Gastroesophageal sphincter (tissue), 3 donors: Measurements from ENCODE around the gene GOLGA6L10.

ENCODE experiments used
- POLR2AphosphoS5 ChIP-seq: sonication (generic); formaldehyde crosslinking; IDR thresholded peaks from one replicate; pipeline ENCODE4 v1.6.1; 2017; ENCODE audit warnings: antibody characterized with exemption
- TF ChIP-seq, protein P1 (sequence below), 4 experiments: fragments of 200-600 bp in 2 of 4; fragments of 450-650 bp in 2 of 4; sonication (generic) in 1 of 4; IDR thresholded peaks; one replicate each; pipeline ENCODE4 v1.5.1; 2017 to 2019; ENCODE audit warnings: antibody characterized with exemption in 4 of 4, mild to moderate bottlenecking in 2 of 4, moderate library complexity in 2 of 4

DNA sequence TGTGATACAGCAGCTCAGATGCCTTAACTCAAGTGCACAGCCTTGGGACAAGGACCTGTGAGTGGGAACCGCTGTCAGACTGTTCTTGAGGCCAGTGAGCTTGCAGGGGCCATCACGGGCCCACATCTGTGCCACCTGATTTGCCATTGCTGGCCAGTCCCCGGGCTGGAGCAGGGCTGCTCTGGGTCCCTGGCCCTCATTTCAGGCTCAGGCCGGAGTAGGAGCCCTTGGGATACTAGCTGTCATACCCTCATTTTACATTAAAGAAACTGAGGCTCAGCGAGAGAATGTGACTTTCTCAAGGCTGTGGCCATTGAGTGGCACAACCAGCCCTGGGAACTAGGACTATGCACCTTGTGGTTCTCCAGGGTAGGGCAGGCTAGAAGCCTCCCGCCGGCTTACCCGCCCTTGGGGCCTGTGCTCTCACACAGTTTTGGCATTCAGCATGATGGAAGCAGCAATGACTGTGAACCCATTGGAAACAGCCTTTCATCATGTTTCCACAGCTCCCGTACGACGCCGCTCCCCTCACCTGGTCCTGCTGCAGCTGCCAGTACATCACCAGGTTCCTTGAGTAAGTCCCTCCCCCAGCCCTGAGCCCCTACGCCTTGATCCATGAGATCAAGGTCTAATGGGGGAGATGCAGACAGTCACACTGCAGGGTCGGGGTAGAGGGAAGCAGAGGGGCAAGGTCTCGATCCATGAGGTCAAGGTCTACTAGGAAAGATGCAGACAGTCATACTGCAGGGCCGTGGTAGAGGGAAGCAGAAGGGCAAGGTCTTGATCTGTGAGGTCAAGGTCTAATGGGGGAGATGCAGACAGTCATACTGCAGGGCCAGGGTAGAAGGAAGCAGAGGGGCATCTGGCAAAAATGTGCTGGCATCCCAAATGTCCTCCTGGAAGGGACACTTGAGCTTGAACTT, 42.2 kb downstream of the GOLGA6L10 start:
- TF ChIP-seq, protein P1, sequence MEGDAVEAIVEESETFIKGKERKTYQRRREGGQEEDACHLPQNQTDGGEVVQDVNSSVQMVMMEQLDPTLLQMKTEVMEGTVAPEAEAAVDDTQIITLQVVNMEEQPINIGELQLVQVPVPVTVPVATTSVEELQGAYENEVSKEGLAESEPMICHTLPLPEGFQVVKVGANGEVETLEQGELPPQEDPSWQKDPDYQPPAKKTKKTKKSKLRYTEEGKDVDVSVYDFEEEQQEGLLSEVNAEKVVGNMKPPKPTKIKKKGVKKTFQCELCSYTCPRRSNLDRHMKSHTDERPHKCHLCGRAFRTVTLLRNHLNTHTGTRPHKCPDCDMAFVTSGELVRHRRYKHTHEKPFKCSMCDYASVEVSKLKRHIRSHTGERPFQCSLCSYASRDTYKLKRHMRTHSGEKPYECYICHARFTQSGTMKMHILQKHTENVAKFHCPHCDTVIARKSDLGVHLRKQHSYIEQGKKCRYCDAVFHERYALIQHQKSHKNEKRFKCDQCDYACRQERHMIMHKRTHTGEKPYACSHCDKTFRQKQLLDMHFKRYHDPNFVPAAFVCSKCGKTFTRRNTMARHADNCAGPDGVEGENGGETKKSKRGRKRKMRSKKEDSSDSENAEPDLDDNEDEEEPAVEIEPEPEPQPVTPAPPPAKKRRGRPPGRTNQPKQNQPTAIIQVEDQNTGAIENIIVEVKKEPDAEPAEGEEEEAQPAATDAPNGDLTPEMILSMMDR (IDR thresholded peaks at IDR 0.05): no peak
- no peak for TF ChIP-seq POLR2AphosphoS5
